GM10847 (cell line): ENCODE measurements around the gene SRL.

Source experiments
- POLR2A ChIP-seq: IDR thresholded peaks from 2 replicates; pipeline ENCODE4 v1.6.1; 2011; ENCODE audit not compliant: insufficient read length; ENCODE audit errors: extremely low read depth

The SRL gene

GRCh38 chr16:4198816-4199215, 43.1 kb downstream of the SRL start:
- no peak for TF ChIP-seq POLR2A

GRCh38 chr16:4194661-4195060, 47.2 kb downstream of the SRL start:
- no peak for TF ChIP-seq POLR2A

GRCh38 chr16:4193920-4194319, 48.0 kb downstream of the SRL start:
- no peak for TF ChIP-seq POLR2A

- no peak for TF ChIP-seq POLR2A
Observed at GRCh38 chr16:4192206-4192605, 49.7 kb downstream of the SRL start.

- TF ChIP-seq POLR2A, result no peak
Observed at GRCh38 chr16:4190712-4191333, 51.1 kb downstream of the SRL start.

- TF ChIP-seq POLR2A, result no peak
Observed at GRCh38 chr16:4190086-4190485, 51.8 kb downstream of the SRL start.

GRCh38 chr16:4184038-4184702, 57.7 kb downstream of the SRL start:
- TF ChIP-seq POLR2A, result no peak

GRCh38 chr16:4183237-4184037, 58.4 kb downstream of the SRL start:
- no peak for TF ChIP-seq POLR2A

- TF ChIP-seq POLR2A, result no peak
Observed at GRCh38 chr16:4182581-4183236, 59.2 kb downstream of the SRL start.

- no peak for TF ChIP-seq POLR2A
Observed at GRCh38 chr16:4180511-4180910, 61.4 kb downstream of the SRL start.

- no peak for TF ChIP-seq POLR2A
Observed at GRCh38 chr16:4179763-4180260, 62.1 kb downstream of the SRL start.

GRCh38 chr16:4179020-4179419, 62.9 kb downstream of the SRL start:
- no peak for TF ChIP-seq POLR2A

- no peak for TF ChIP-seq POLR2A
Observed at GRCh38 chr16:4178468-4179010, 63.3 kb downstream of the SRL start.

- no peak for TF ChIP-seq POLR2A
Observed at GRCh38 chr16:4176906-4177417, 64.9 kb downstream of the SRL start.

GRCh38 chr16:4175849-4176248, 66.0 kb downstream of the SRL start:
- no peak for TF ChIP-seq POLR2A
